Measurements from ENCODE around the gene APLF. TPM values are rescaled to one million over a fixed set of nuclear protein-coding genes. Genes with fewer than 3 reads are reported as not detected.

Gene APLF
- total and polyA plus RNA-seq, 10 of the 15 experiments (the other 5 are each of a cell fraction or from before 2014, with no cell fraction given): 0.66 to 2.8 (median 1.8) TPM

- RAD21 ChIA-PET (ENCODE audit: unreplicated experiment): no interaction called here
Observed at GRCh38 chr2:68544811-68545210, 77.4 kb downstream of the APLF start.

More at GRCh38 chr2:68544811-68545210, 77.4 kb downstream of the APLF start:
- Histone ChIP-seq H3K27me3 (replicated peaks in 1 of 2; ENCODE audit: control insufficient read depth in 2 of 2, insufficient read depth in 2 of 2, low read length in 1 of 2) (no peaks in the 10 kb centered on the region), H3K4me2 (ENCODE audit: control insufficient read depth, insufficient read depth) (no peak overlapping the region), H3K9ac (ENCODE audit: control insufficient read depth, insufficient read depth, low read length) (no peak overlapping the region), H3K27ac (ENCODE audit: control insufficient read depth, insufficient read depth) (no peak overlapping the region), H3K9me3 (replicated peaks; ENCODE audit: control insufficient read depth, insufficient read depth, low read length) (no peaks in the 10 kb centered on the region), H3K4me1 (ENCODE audit: control insufficient read depth, insufficient read depth, low read length) (no peaks in the 10 kb centered on the region), H4K20me1 (ENCODE audit: control insufficient read depth, insufficient read depth) (no peaks in the 10 kb centered on the region), H3K36me3 (ENCODE audit: control insufficient read depth in 2 of 2, insufficient read depth in 2 of 2, low read length in 1 of 2) (no peaks in the 10 kb centered on the region), H3K4me3 (no peak overlapping the region), H3K79me2 (ENCODE audit: control insufficient read depth, insufficient read depth, low read length) (no peaks in the 10 kb centered on the region), H2AFZ (ENCODE audit: control insufficient read depth, low read depth, low read length) (no peak overlapping the region)
- WGBS (ENCODE audit: insufficient coverage, insufficient replicate concordance, low lambda C conversion rate, missing lambda C conversion rate): 78% methylated on average over 2 of the region's 2 CpGs
- CTCF ChIA-PET: interaction anchor here (1.3 kb wide), 1 partner anchor 16 kb away, joined by 3 read pairs; no protein-coding TSS in a partner anchor
- intact Hi-C loops (cut with micrococcal nuclease; ENCODE audit: unreplicated experiment): no loop called here
- TF ChIP-seq HCFC1 (IDR thresholded peaks at IDR 0.05; ENCODE audit: low read length): no peak
- TF ChIP-seq KDM1A (IDR thresholded peaks at IDR 0.05; ENCODE audit: borderline replicate concordance): no peak
- TF ChIP-seq RAD51 (IDR thresholded peaks at IDR 0.05): no peak
- TF ChIP-seq ATF3 (IDR thresholded peaks at IDR 0.05; ENCODE audit: borderline replicate concordance, extremely low read depth, low read depth, low read length): no peak
- no peak for TF ChIP-seq CBX3 (IDR thresholded peaks at IDR 0.05; ENCODE audit: borderline replicate concordance, low read depth)
- no peak for TF ChIP-seq SP1 (IDR thresholded peaks at IDR 0.05; ENCODE audit: low read depth, low read length)
- no peak for TF ChIP-seq E2F4 (IDR thresholded peaks at IDR 0.05; ENCODE audit: low read depth, low read length)
- TF ChIP-seq BACH1 (IDR thresholded peaks at IDR 0.05; ENCODE audit: borderline replicate concordance): no peak
- TF ChIP-seq NFIC (IDR thresholded peaks at IDR 0.05; ENCODE audit: low read depth, low read length): no peak
- TF ChIP-seq PAX5 (IDR thresholded peaks at IDR 0.05; ENCODE audit: borderline replicate concordance, low read depth, low read length): no peak
- TF ChIP-seq JUNB (IDR thresholded peaks at IDR 0.05): no peak
- TF ChIP-seq E2F8 (IDR thresholded peaks at IDR 0.05; ENCODE audit: low read depth, partially characterized antibody): no peak
- TF ChIP-seq TAF1 (IDR thresholded peaks at IDR 0.05; ENCODE audit: borderline replicate concordance, low read depth, low read length): no peak
- TF ChIP-seq PBX3 (IDR thresholded peaks at IDR 0.05; ENCODE audit: insufficient replicate concordance, low read depth, low read length): no peak
- TF ChIP-seq STAT1 (conservative IDR thresholded peaks at IDR 0.05): no peak
- TF ChIP-seq HDGF (IDR thresholded peaks at IDR 0.05): no peak
- TF ChIP-seq MYC (IDR thresholded peaks at IDR 0.05; ENCODE audit: insufficient read depth, insufficient read length, insufficient replicate concordance, low read length, severe bottlenecking): no peak
- no peak for TF ChIP-seq GATAD2B (conservative IDR thresholded peaks at IDR 0.05; ENCODE audit: low read depth)
- TF ChIP-seq NR2C2 (IDR thresholded peaks at IDR 0.05; ENCODE audit: borderline replicate concordance, control insufficient read depth, insufficient read length, low read depth): no peak
- no peak for TF ChIP-seq ETV6 (conservative IDR thresholded peaks at IDR 0.05 in 1 of 2, IDR thresholded peaks at IDR 0.05 in 1 of 2; ENCODE audit: borderline replicate concordance in 1 of 2, low read depth in 1 of 2)
- no TSS peak for BruUV-seq (replicated peaks)
- SMC1A ChIA-PET (ENCODE audit: uncharacterized antibody, unreplicated experiment): no interaction called here
- POLR2A ChIA-PET: no interaction called here
- FAIRE-seq (peak; percentile 69), ATAC-seq (no peak), DNase-seq (ENCODE audit: low read depth, low spot score) (no peak)
- in situ Hi-C loops (cut with MboI): no loop called here

All from GM12878 (cell line).